Spleen (tissue), 11 donors: ENCODE measurements around the gene CCDC200. TPM values are rescaled to one million over a fixed set of nuclear protein-coding genes. Genes with fewer than 3 reads are reported as not detected.

Experiments used
- DNase-seq: peaks from one replicate; pipeline ENCODE4 v3.0.0-alpha.2; 2020
- H3K27ac ChIP-seq, 8 donors: fragments of 200-600 bp; sonication (generic) in 7 of 8; 1 replicate in 4 of 8; 2 replicates in 4 of 8; pipeline versions ENCODE4 v1.5.0 to v1.8.0; 2016 to 2021; ENCODE audit warnings: inconsistent platforms in 4 of 8, mild to moderate bottlenecking in 4 of 8, moderate library complexity in 1 of 8
- H3K27me3 ChIP-seq, 7 donors: fragments of 200-600 bp; sonication (generic) in 6 of 7; replicated peaks in 1 of 7; 1 replicate in 4 of 7; 2 replicates in 3 of 7; pipeline versions ENCODE4 v1.5.0 to v1.8.0; 2016 to 2021; ENCODE audit warnings: inconsistent platforms in 3 of 7, mild to moderate bottlenecking in 1 of 7
- H3K36me3 ChIP-seq, 6 donors: fragments of 200-600 bp; sonication (generic) in 5 of 6; 1 replicate in 4 of 6; 2 replicates in 2 of 6; pipeline versions ENCODE4 v1.5.0 to v1.8.0; 2016 to 2021; ENCODE audit warnings: inconsistent platforms in 2 of 6
- H3K4me1 ChIP-seq, 6 donors: fragments of 200-600 bp; sonication (generic) in 5 of 6; 1 replicate in 3 of 6; 2 replicates in 3 of 6; pipeline versions ENCODE4 v1.5.0 to v1.8.0; 2016 to 2021; ENCODE audit warnings: inconsistent platforms in 3 of 6
- H3K4me3 ChIP-seq, 8 donors: fragments of 200-600 bp; sonication (generic) in 7 of 8; 1 replicate in 4 of 8; 2 replicates in 4 of 8; pipeline versions ENCODE4 v1.5.0 to v1.8.0; 2016 to 2021; ENCODE audit warnings: inconsistent platforms in 4 of 8, mild to moderate bottlenecking in 4 of 8, moderate library complexity in 2 of 8
- H3K9me3 ChIP-seq, 8 donors: fragments of 200-600 bp; sonication (generic) in 7 of 8; 1 replicate in 4 of 8; 2 replicates in 4 of 8; pipeline versions ENCODE4 v1.5.0 to v1.8.0; 2016 to 2021; ENCODE audit warnings: inconsistent platforms in 4 of 8
- POLR2A ChIP-seq, 3 donors: fragments of 450-650 bp; IDR thresholded peaks; one replicate each; pipeline ENCODE4 v1.5.1; 2017; ENCODE audit warnings: antibody characterized with exemption in 3 of 3, mild to moderate bottlenecking in 1 of 3
- POLR2AphosphoS5 ChIP-seq, 3 donors: sonication (generic); formaldehyde crosslinking; IDR thresholded peaks; one replicate each; pipeline ENCODE4 v1.5.1; 2017; ENCODE audit warnings: antibody characterized with exemption in 3 of 3
- WGBS, 5 donors: extraction: QIAGEN DNeasy Blood & Tissue Kit in 3 of 5; methylation state at CpG; one replicate each; pipeline versions ENCODE4 v1.1.5 to v1.1.7; 2013 to 2018; 5-methylcytosine and 5-hydroxymethylcytosine counted together
- intact Hi-C: fragments of 100-400 bp; cut with DNase I; formaldehyde crosslinking; loops from one replicate; pipeline ENCODE4 v1.15.0; 2023; ENCODE audit warnings: low total_unique reads
- polyA plus RNA-seq, 3 donors: library from polyadenylated mRNA; stranded (reverse); fragments of 200-250 nt; gene quantifications; one replicate each; pipeline ENCODE4 v1.2.1, GENCODE V29; 2013
- total RNA-seq, 7 donors: library from RNA; depleted of rRNA in 3 of 7; stranded (reverse); fragments of >200 nt in 3 of 7; fragmentation: NEBNext Ultra II Directional in 4 of 7; extraction: Animal tissue kit (Norgen Biotek cat#: 25700) in 4 of 7; gene quantifications; one replicate each; pipeline versions ENCODE4 v1.1.0 to v1.2.1, GENCODE V29; 2016 to 2021
- TF ChIP-seq, protein P1 (sequence below), 11 experiments: fragments of 200-600 bp in 7 of 11; fragments of 450-650 bp in 4 of 11; sonication (generic) in 4 of 11; IDR thresholded peaks in 8 of 11; conservative IDR thresholded peaks in 3 of 11; 1 replicate in 7 of 11; 2 replicates in 4 of 11; pipeline versions ENCODE4 v1.4.0 to v1.8.0; 2016 to 2021; ENCODE audit warnings: antibody characterized with exemption in 11 of 11, inconsistent platforms in 4 of 11, mild to moderate bottlenecking in 1 of 11
- donor health status: healthy with polysubstance abuse.
- donor health status: DM: no; HTN: no; CAD: no; lungs with moderate emphysema.
- donor health status: DM: no; HTN: no; CAD: no.
- donor health status: Bipolar disorder and iron deficiency.
- donor health status: healthy.
- donor health status: DM: no; HTN: no; CAD: no.
- donor health status: DM: yes; HTN: yes; CAD: no.

Gene CCDC200
- total and polyA plus RNA-seq, 10 donors, result 0.17 to 0.64 (median 0.35) TPM; not detected in 7

DNA sequence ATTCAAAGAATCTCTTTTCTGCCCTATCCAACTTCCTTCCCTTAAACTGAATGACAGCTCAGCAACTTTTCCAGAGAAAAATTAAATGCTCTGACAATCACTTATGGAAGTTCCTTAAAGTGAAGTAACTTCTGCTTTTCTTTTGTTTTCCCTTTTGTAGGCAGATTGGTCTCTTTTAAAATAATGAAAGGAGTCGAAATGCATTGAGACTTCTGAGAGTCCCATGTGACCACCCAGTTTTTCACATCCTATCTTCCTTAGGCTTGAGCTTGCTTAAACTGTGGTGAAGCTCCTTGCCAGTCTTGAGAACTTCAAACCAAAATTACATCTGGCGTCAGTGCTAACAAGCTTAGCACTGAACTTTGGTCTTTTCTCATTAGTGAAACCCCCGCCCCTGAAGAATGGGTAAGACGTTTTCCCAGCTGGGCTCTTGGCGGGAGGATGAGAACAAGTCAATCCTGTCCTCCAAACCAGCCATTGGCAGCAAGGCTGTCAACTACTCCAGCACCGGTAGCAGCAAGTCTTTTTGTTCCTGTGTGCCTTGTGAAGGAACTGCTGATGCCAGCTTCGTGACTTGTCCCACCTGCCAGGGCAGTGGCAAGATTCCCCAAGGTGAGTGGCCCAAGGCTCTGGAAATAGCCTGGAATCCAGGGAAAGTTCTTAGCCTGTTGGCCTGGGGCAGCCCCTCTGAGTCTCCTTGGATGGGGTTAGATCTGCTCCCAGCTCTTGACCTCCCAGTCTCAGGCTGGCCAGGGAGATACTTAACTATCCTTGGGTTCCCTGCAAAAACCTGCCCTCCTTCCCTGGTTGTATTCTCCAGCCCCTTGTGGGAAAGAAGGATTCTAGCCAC lies 15.6 kb downstream of the CCDC200 start:
- Histone ChIP-seq H3K9me3 (no peaks in the 10 kb centered on the region), H3K27ac (peak overlapping the region; percentile 79 to 93 (median 88)), H3K27me3 (no peaks in the 10 kb centered on the region), H3K4me3 (peak overlapping the region; percentile 58 to 89 (median 66)), H3K36me3 (peaks cover 0 to 79% (median 40%) of the 10 kb centered on the region in 6 donors), H3K4me1 (peaks cover 16 to 51% (median 34%) of the 10 kb centered on the region in 6 donors)
- intact Hi-C loops, result no loop called here
- DNase-seq, result peak; percentile 60
- 17 to 53% (median 40%) methylated on average over 4 to 7 of the region's 7 CpGs for WGBS, 5 donors
- TF ChIP-seq POLR2AphosphoS5 (IDR thresholded peaks at IDR 0.05) (no peak), POLR2A (IDR thresholded peaks at IDR 0.05) (no peak)
- TF ChIP-seq, protein P1, sequence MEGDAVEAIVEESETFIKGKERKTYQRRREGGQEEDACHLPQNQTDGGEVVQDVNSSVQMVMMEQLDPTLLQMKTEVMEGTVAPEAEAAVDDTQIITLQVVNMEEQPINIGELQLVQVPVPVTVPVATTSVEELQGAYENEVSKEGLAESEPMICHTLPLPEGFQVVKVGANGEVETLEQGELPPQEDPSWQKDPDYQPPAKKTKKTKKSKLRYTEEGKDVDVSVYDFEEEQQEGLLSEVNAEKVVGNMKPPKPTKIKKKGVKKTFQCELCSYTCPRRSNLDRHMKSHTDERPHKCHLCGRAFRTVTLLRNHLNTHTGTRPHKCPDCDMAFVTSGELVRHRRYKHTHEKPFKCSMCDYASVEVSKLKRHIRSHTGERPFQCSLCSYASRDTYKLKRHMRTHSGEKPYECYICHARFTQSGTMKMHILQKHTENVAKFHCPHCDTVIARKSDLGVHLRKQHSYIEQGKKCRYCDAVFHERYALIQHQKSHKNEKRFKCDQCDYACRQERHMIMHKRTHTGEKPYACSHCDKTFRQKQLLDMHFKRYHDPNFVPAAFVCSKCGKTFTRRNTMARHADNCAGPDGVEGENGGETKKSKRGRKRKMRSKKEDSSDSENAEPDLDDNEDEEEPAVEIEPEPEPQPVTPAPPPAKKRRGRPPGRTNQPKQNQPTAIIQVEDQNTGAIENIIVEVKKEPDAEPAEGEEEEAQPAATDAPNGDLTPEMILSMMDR (IDR thresholded peaks at IDR 0.05 in 8 of 11, conservative IDR thresholded peaks at IDR 0.05 in 3 of 11), result no peak

DNA sequence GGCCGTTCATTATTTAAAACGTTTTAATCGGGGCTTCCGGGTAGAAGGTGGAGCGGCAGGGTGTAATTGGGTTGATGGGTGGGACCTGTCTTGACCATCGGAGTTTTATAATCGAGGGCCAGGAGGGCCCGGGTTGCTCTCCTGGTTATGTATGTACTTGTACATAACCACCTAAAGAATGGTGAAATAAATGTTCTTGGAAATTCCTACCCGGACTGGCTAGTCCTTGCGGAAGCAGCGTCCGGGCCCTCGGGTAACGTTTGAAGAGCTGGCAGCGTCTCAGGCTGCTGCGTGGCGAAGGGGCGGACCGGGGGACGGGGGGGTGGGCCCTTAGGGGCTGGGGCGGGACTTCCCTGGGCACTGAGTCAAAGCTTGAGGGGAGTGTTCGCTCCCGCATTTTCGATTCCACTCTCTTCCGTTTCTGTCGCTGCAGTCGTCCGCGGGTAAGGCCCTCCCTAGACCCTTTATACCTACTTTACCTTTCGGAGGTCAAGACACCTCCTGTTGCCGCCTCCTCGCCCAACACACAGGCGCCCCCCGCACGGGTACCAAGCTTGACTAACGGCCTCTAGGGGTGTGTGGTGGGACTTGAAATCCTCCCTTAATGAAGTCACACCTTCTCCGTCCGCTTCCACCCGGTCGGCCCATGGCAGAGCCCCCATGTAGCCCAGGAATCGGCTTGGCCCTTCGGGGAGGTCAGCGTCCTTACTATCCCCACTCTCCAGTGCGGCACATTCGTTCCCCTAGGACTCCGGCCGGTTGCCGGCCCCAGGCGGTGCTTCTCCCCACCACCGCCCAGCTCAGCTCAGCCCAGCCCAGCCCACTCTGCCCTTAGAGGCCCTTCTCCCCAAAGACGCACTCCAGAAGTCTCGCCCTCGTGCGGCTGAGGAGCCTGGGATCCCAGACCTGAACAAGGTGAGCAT lies 16.7 kb downstream of the CCDC200 start, which contains the start of gene TMEM106A:
TMEM106A (plus strand) TSS at position 396 of the 923 bp plus-strand sequence. CDS start 1,167 bp downstream, outside the sequence.
- Histone ChIP-seq H3K4me1 (peaks cover 16 to 51% (median 34%) of the 10 kb centered on the region in 6 donors), H3K36me3 (peaks cover 3 to 79% (median 40%) of the 10 kb centered on the region in 6 donors), H3K9me3 (no peaks in the 10 kb centered on the region), H3K27me3 (no peaks in the 10 kb centered on the region), H3K27ac (peak within 1 kb of the TSS; percentile 79 to 93 (median 88)), H3K4me3 (peak within 1 kb of the TSS; percentile 58 to 89 (median 66))
- WGBS, 5 donors, result 0 to 1% (median 1%) methylated on average over 39 to 54 of the region's 54 CpGs
- TF ChIP-seq POLR2A (IDR thresholded peaks at IDR 0.05) (peak in 1 of 3 donors; percentile 38), POLR2AphosphoS5 (IDR thresholded peaks at IDR 0.05) (peak; percentile 77 to 93 (median 88))
- TF ChIP-seq, protein P1 (IDR thresholded peaks at IDR 0.05 in 8 of 11, conservative IDR thresholded peaks at IDR 0.05 in 3 of 11), result peak; percentile 13 to 63 (median 45)
- intact Hi-C loops, result no loop called here
- peak; percentile 93 for DNase-seq

DNA sequence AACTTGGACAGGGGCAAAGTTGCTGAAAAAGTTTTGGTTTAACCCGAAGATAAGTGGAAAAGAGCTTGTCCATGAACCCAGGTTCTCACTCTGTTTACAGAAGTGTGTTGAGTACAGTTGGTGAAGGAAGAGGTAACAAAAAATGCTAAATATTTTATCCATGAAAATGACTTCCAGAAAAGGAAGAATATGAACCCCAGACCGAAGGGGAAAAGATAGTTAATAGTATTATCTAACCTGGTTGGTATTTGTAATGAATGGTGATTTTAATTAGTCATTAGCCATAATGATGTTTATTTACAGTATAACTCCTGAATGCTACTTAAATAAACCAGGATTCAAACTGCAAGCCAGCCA lies 17.3 kb downstream of the CCDC200 start:
- Histone ChIP-seq H3K4me1 (peaks cover 16 to 51% (median 34%) of the 10 kb centered on the region in 6 donors), H3K9me3 (no peaks in the 10 kb centered on the region), H3K4me3 (peak overlapping the region; percentile 58 to 89 (median 66)), H3K27me3 (no peaks in the 10 kb centered on the region), H3K27ac (peak overlapping the region; percentile 79 to 93 (median 88)), H3K36me3 (peaks cover 3 to 79% (median 35%) of the 10 kb centered on the region in 6 donors)
- WGBS, 5 donors, result 10 to 20% (median 13%) methylated on average over 2 of the region's 2 CpGs
- DNase-seq, result no peak
- TF ChIP-seq POLR2A (IDR thresholded peaks at IDR 0.05) (no peak), POLR2AphosphoS5 (IDR thresholded peaks at IDR 0.05) (no peak)
- TF ChIP-seq, protein P1 (IDR thresholded peaks at IDR 0.05 in 8 of 11, conservative IDR thresholded peaks at IDR 0.05 in 3 of 11), result no peak
- intact Hi-C loops, result no loop called here
